ENCODE results near the gene DMRTA2.

DMRTA2 gene

DNA sequence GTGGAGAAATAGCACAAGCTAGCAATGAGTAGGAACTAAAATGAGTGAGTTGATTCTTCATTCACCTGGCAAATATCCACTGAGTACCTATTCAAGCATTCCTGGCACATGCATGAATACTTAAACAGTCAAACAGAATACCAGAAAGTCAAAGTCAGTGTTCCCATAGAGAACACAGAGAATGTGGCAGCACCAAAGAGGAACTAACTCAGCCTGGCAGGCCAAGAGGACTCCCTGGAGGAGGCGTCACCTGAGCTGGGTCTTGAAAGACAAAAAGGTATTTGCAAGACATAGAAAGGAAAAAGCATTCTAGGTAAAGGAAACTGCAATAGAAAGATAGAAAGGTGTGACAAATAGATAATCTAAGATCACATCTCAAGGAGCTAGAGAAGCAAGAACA is 49.7 kb downstream of the DMRTA2 start:
- DNase-seq, result no peak

GRCh38 chr1:50371749-50372148 is 51.5 kb downstream of the DMRTA2 start:
- DNase-seq, result no peak

- DNase-seq, result peak; percentile 31
Observed at GRCh38 chr1:50369830-50370229, 53.4 kb downstream of the DMRTA2 start.

DNA sequence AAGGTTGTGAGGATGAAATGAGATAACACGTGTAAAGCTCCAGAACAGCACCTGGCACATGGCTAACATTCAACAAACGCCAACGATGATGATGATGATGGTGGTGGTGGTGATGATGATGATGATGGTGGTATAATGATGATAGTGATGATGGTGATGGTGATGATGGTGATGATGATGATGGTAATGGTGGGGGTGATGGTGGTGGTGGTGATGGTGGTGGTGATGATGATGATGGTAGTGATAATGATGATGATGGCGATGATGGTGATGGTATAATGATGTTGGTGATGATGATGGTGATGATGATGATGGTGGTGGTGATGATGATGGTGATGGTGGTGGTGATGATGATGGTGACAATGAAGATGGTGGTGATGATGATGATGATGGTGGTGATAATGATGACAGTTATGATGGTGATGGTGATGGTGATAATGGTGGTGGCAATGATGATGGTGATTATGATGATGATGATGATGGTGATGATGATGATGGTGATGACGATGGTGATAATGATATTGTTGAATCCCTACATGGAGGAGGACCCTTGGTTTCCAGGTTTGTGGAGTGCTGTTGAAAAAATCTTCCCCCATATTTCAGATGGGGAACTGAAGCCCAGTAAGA is 54.1 kb downstream of the DMRTA2 start:
- no peak for DNase-seq

DNA sequence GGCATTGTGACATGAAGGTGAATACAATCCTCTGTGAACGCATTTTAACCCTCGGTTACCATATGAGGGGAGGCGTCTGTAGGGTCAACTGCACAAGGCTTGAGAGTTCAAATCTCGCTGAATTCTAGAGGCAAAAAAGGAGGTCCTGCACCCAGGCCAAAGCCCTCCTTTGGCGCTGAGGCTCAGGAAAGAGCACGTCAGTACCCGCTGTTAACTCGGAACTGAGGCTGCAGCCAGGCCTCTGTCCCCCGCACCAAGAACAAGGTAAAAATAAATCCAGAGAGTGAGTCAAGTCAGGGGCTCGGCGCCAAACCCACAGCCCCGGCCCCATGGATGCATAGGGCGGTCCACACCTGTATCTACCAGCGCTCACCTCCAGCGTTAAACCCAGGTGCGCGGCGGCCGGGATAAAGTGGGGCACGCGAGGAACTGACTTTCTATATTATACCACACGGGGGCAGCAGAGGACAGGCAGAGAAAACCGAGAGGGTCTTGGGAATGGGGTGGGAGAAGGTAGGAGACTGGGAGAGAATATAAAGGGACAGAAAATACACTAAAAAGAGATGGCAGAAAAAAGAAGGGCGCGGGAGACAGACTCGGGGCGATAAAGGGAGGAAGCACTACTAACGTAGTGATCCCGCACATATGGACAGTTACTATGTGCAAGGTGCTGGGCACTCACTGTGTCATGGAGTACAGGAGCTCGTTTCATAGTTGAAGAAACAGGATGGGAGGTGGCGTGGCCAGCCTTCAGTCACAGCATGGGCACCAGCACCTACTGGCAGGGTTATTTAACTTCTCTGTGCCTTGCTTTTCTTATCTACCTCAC is 54.9 kb downstream of the DMRTA2 start:
- DNase-seq, result peak; percentile 10
